Activated naive CD4-positive, alpha-beta T cell treated with anti-CD3 and anti-CD28 coated beads for 36 hours (primary cell): ENCODE results near the gene UBIAD1. TPM values are rescaled to one million over a fixed set of nuclear protein-coding genes. Genes with fewer than 3 reads are reported as not detected.

Experiments used
- CTCF ChIA-PET: fragments of 350-600 bp; sonication (Branson Sonifier 250); formaldehyde crosslinking; loops from one replicate; lab custom pipeline; 2021; ENCODE audit warnings: antibody characterized with exemption; lab: Charles Lee
- DNase-seq: peaks from one replicate; pipeline ENCODE4 v3.0.0-alpha.2; 2020
- H3K27ac Mint-ChIP-seq: one replicate; pipeline ENCODE4 v1.8.0; 2021; ENCODE audit warnings: mild to moderate bottlenecking, mixed read lengths
- H3K27me3 Mint-ChIP-seq: one replicate; pipeline ENCODE4 v1.8.0; 2021; ENCODE audit warnings: low read depth, mixed read lengths
- H3K36me3 Mint-ChIP-seq: one replicate; pipeline ENCODE4 v1.8.0; 2021; ENCODE audit warnings: low read depth, mixed read lengths
- H3K4me1 Mint-ChIP-seq: one replicate; pipeline ENCODE4 v1.8.0; 2021; ENCODE audit warnings: low read depth, mixed read lengths
- H3K4me3 Mint-ChIP-seq: one replicate; pipeline ENCODE4 v1.8.0; 2021; ENCODE audit warnings: mild to moderate bottlenecking, moderate library complexity, mixed read lengths
- H3K9me3 Mint-ChIP-seq: one replicate; pipeline ENCODE4 v1.8.0; 2021; ENCODE audit warnings: mixed read lengths
- intact Hi-C: fragments of 100-400 bp; cut with micrococcal nuclease; formaldehyde crosslinking; loops from one replicate; pipeline ENCODE4 v1.15.1; 2023
- total RNA-seq, 2 experiments: library from RNA; stranded (reverse); gene quantifications; one replicate each; pipeline ENCODE4 v1.2.3, GENCODE V29; 2021

Gene UBIAD1
- total RNA-seq, 2 experiments from 2014 or later, result 19.9 to 20.2 TPM

GRCh38 chr1:11321656-11322491 is 48.9 kb downstream of the UBIAD1 start:
- Mint-ChIP-seq H3K27me3 (no peaks in the 10 kb centered on the region), H3K36me3 (no peaks in the 10 kb centered on the region), H3K9me3 (no peaks in the 10 kb centered on the region), H3K4me3 (no peak overlapping the region), H3K4me1 (peaks cover 4% of the 10 kb centered on the region), H3K27ac (no peak overlapping the region)
- DNase-seq, result no peak
- intact Hi-C loops, result loop anchor here (5.0 kb wide), 1 partner anchor 325 kb away; no protein-coding TSS in a partner anchor
- CTCF ChIA-PET, result interaction anchor here (1.3 kb wide), 1 partner anchor 324 kb away, joined by 6 read pairs; no protein-coding TSS in a partner anchor

- H3K9me3 Mint-ChIP-seq, result no peaks in the 10 kb centered on the region
- intact Hi-C loops, result loop anchor here (5.0 kb wide), 1 partner anchor 323 kb away; no protein-coding TSS in a partner anchor
- no peak overlapping the region for H3K27ac Mint-ChIP-seq
- H3K36me3 Mint-ChIP-seq, result no peaks in the 10 kb centered on the region
- CTCF ChIA-PET, result interaction anchor here (1.9 kb wide), 1 partner anchor 320 kb away, joined by 7 read pairs; no protein-coding TSS in a partner anchor
- no peak for DNase-seq
- peaks cover 4% of the 10 kb centered on the region for H3K4me1 Mint-ChIP-seq
- no peak overlapping the region for H3K4me3 Mint-ChIP-seq
- no peaks in the 10 kb centered on the region for H3K27me3 Mint-ChIP-seq
These were observed 51.7 kb downstream of the UBIAD1 start for GRCh38 chr1:11324567-11325165.

- Mint-ChIP-seq H3K4me3 (no peak overlapping the region), H3K36me3 (no peaks in the 10 kb centered on the region), H3K27ac (no peak overlapping the region), H3K27me3 (no peaks in the 10 kb centered on the region), H3K9me3 (no peaks in the 10 kb centered on the region), H3K4me1 (no peaks in the 10 kb centered on the region)
- CTCF ChIA-PET, result no interaction called here
- DNase-seq, result no peak
- intact Hi-C loops, result no loop called here
These were observed 53.1 kb downstream of the UBIAD1 start for GRCh38 chr1:11326070-11326469.

- no peaks in the 10 kb centered on the region for H3K9me3 Mint-ChIP-seq
These were observed 55.4 kb downstream of the UBIAD1 start for GRCh38 chr1:11328444-11328843.

GRCh38 chr1:11330411-11330810 is 57.4 kb downstream of the UBIAD1 start:
- Mint-ChIP-seq H3K4me3 (no peak overlapping the region), H3K9me3 (no peaks in the 10 kb centered on the region), H3K27ac (no peak overlapping the region), H3K4me1 (no peaks in the 10 kb centered on the region), H3K36me3 (no peaks in the 10 kb centered on the region), H3K27me3 (no peaks in the 10 kb centered on the region)
- CTCF ChIA-PET, result interaction anchor here (1.4 kb wide), 1 partner anchor 7 kb away, joined by 4 read pairs; no protein-coding TSS in a partner anchor
- DNase-seq, result no peak
- intact Hi-C loops, result no loop called here

More at GRCh38 chr1:11328444-11328843, 55.4 kb downstream of the UBIAD1 start:
- Mint-ChIP-seq H3K27me3 (no peaks in the 10 kb centered on the region), H3K4me1 (no peaks in the 10 kb centered on the region), H3K27ac (no peak overlapping the region), H3K4me3 (no peak overlapping the region), H3K36me3 (no peaks in the 10 kb centered on the region)
- intact Hi-C loops, result no loop called here
- no peak for DNase-seq
- CTCF ChIA-PET, result no interaction called here

- H3K4me1 Mint-ChIP-seq, result no peaks in the 10 kb centered on the region
- H3K27ac Mint-ChIP-seq, result no peak overlapping the region
- intact Hi-C loops, result no loop called here
- no peak for DNase-seq
- H3K9me3 Mint-ChIP-seq, result no peaks in the 10 kb centered on the region
- no peak overlapping the region for H3K4me3 Mint-ChIP-seq
- no peaks in the 10 kb centered on the region for H3K27me3 Mint-ChIP-seq
- no peaks in the 10 kb centered on the region for H3K36me3 Mint-ChIP-seq
- CTCF ChIA-PET, result no interaction called here
These were observed 58.3 kb downstream of the UBIAD1 start for GRCh38 chr1:11331036-11331944.

- H3K36me3 Mint-ChIP-seq, result no peaks in the 10 kb centered on the region
- no peak overlapping the region for H3K27ac Mint-ChIP-seq
- intact Hi-C loops, result no loop called here
- H3K9me3 Mint-ChIP-seq, result no peaks in the 10 kb centered on the region
- H3K4me1 Mint-ChIP-seq, result no peaks in the 10 kb centered on the region
- no peaks in the 10 kb centered on the region for H3K27me3 Mint-ChIP-seq
- no peak overlapping the region for H3K4me3 Mint-ChIP-seq
- no peak for DNase-seq
- CTCF ChIA-PET, result no interaction called here
These were observed 59.0 kb downstream of the UBIAD1 start for GRCh38 chr1:11331945-11332546.

- no peak for DNase-seq
- Mint-ChIP-seq H3K27me3 (no peaks in the 10 kb centered on the region), H3K36me3 (no peaks in the 10 kb centered on the region), H3K9me3 (no peaks in the 10 kb centered on the region), H3K4me1 (peaks cover 8% of the 10 kb centered on the region), H3K27ac (no peak overlapping the region), H3K4me3 (no peak overlapping the region)
- intact Hi-C loops, result no loop called here
- CTCF ChIA-PET, result no interaction called here
These were observed 60.6 kb downstream of the UBIAD1 start for GRCh38 chr1:11333631-11334030.

GRCh38 chr1:11334261-11334804 is 61.3 kb downstream of the UBIAD1 start:
- intact Hi-C loops, result no loop called here
- Mint-ChIP-seq H3K4me3 (no peak overlapping the region), H3K27me3 (peaks cover 4% of the 10 kb centered on the region), H3K36me3 (no peaks in the 10 kb centered on the region), H3K27ac (no peak overlapping the region), H3K9me3 (no peaks in the 10 kb centered on the region), H3K4me1 (peaks cover 12% of the 10 kb centered on the region)
- CTCF ChIA-PET, result no interaction called here
- no peak for DNase-seq

GRCh38 chr1:11334821-11335220 is 61.8 kb downstream of the UBIAD1 start:
- Mint-ChIP-seq H3K27me3 (peaks cover 6% of the 10 kb centered on the region), H3K27ac (no peak overlapping the region), H3K4me1 (peaks cover 14% of the 10 kb centered on the region), H3K4me3 (no peak overlapping the region), H3K36me3 (no peaks in the 10 kb centered on the region), H3K9me3 (no peaks in the 10 kb centered on the region)
- CTCF ChIA-PET, result interaction anchor here (1.1 kb wide), 1 partner anchor 297 kb away, joined by 3 read pairs; no protein-coding TSS in a partner anchor
- intact Hi-C loops, result loop anchor here (5.0 kb wide), 2 partner anchors 93 to 142 kb away; partner anchors contain the start of gene DISP3
- DNase-seq, result no peak

- Mint-ChIP-seq H3K9me3 (no peaks in the 10 kb centered on the region), H3K4me3 (no peak overlapping the region), H3K36me3 (no peaks in the 10 kb centered on the region), H3K27ac (no peak overlapping the region), H3K4me1 (peaks cover 14% of the 10 kb centered on the region), H3K27me3 (peaks cover 6% of the 10 kb centered on the region)
- DNase-seq, result no peak
- intact Hi-C loops, result loop anchor here (5.0 kb wide), 2 partner anchors 93 to 142 kb away; partner anchors contain the start of gene DISP3
- CTCF ChIA-PET, result interaction anchor here (0.8 to 1.1 kb wide), 2 partner anchors 298 to 306 kb away, joined by 3 read pairs; no protein-coding TSS in a partner anchor
These were observed 62.5 kb downstream of the UBIAD1 start for GRCh38 chr1:11335417-11336056.
